Activated naive CD8-positive, alpha-beta T cell treated with anti-CD3 and anti-CD28 coated beads, Interleukin-2, amount 10 ng/mL, durations not matched to agents 7 days and 5 days (primary cell): ENCODE results near the gene ZNF423. TPM values are rescaled to one million over a fixed set of nuclear protein-coding genes. Genes with fewer than 3 reads are reported as not detected.

Experiments used
- ATAC-seq: fragments of 150-1000 bp; cut with Tn5 transposase; one replicate; pipeline ENCODE4 v1.10.0; 2021; ENCODE audit warnings: low read depth, moderate library complexity
- POLR2A ChIA-PET: fragments of 350-600 bp; sonication (Branson Sonifier 250); formaldehyde crosslinking; loops from one replicate; lab custom pipeline; 2021; ENCODE audit warnings: antibody characterized with exemption; lab: Charles Lee
- DNase-seq: peaks from one replicate; pipeline ENCODE4 v3.0.0; 2021
- H3K27ac Mint-ChIP-seq: one replicate; pipeline ENCODE4 v1.8.0; 2022; ENCODE audit warnings: mild to moderate bottlenecking, mixed read lengths
- H3K27me3 Mint-ChIP-seq: one replicate; pipeline ENCODE4 v1.8.0; 2022; ENCODE audit warnings: mild to moderate bottlenecking, moderate library complexity, mixed read lengths
- H3K36me3 Mint-ChIP-seq: one replicate; pipeline ENCODE4 v1.8.0; 2021; ENCODE audit warnings: mild to moderate bottlenecking, mixed read lengths
- H3K4me1 Mint-ChIP-seq: one replicate; pipeline ENCODE4 v1.8.0; 2021; ENCODE audit warnings: mixed read lengths
- H3K4me3 Mint-ChIP-seq: one replicate; pipeline ENCODE4 v1.8.0; 2022; ENCODE audit warnings: mild to moderate bottlenecking, moderate library complexity, mixed read lengths
- H3K9me3 Mint-ChIP-seq: one replicate; pipeline ENCODE4 v1.8.0; 2021; ENCODE audit warnings: mixed read lengths
- total RNA-seq, 2 experiments: library from RNA; stranded (reverse); gene quantifications; one replicate each; pipeline ENCODE4 v1.2.3, GENCODE V29; 2021

Gene ZNF423
- total RNA-seq, 2 experiments from 2014 or later, result 0.06 TPM; not detected in 1

GRCh38 chr16:49531425-49531824 is 324.5 kb downstream of the ZNF423 start:
- Mint-ChIP-seq H3K27me3 (no peaks in the 10 kb centered on the region), H3K36me3 (no peaks in the 10 kb centered on the region), H3K4me3 (no peak overlapping the region), H3K9me3 (no peaks in the 10 kb centered on the region), H3K4me1 (peaks cover 8% of the 10 kb centered on the region), H3K27ac (no peak overlapping the region)
- ATAC-seq (no peak), DNase-seq (no peak)
- POLR2A ChIA-PET, result no interaction called here

GRCh38 chr16:49530427-49530970 is 325.4 kb downstream of the ZNF423 start:
- POLR2A ChIA-PET, result no interaction called here
- Mint-ChIP-seq H3K27me3 (no peaks in the 10 kb centered on the region), H3K4me1 (peaks cover 8% of the 10 kb centered on the region), H3K27ac (no peak overlapping the region), H3K4me3 (no peak overlapping the region), H3K9me3 (no peaks in the 10 kb centered on the region), H3K36me3 (no peaks in the 10 kb centered on the region)
- DNase-seq (no peak), ATAC-seq (no peak)

DNA sequence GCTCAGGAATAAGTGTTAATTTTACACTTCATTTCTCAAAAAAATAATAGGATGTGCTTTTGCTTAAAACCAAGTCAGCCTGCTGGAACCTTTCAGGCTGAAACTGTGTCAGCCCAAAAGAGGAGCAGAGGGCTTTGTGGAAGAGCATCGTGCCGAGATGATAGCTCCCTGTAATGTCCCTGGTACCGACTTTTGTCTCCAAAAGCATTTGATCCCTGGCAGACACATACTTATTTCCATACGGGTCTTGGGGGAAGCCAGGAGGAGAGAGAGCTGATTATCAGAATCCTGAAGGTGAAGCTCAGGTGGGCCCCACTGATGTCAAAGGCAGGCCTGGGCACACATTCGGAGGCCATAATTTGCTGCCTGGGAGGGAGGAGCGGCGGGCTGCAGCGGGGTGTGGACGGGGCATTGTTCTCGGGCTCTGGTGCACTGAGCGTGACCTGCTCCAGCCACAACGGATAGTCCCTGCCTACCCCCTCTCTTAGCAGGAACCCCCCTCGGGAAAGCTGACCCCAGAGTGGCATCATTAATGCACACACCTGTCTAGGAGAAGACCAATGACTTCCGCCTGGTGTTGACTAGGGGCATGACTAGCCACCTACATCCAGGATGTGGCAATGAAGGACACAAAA is 326.4 kb downstream of the ZNF423 start:
- no peak overlapping the region for H3K4me3 Mint-ChIP-seq
- no peak for DNase-seq
- H3K36me3 Mint-ChIP-seq, result no peaks in the 10 kb centered on the region
- POLR2A ChIA-PET, result interaction anchor here (0.7 kb wide), 1 partner anchor 15 kb away, joined by 3 read pairs; no protein-coding TSS in a partner anchor
- no peak for ATAC-seq
- H3K27me3 Mint-ChIP-seq, result no peaks in the 10 kb centered on the region
- H3K27ac Mint-ChIP-seq, result no peak overlapping the region
- H3K9me3 Mint-ChIP-seq, result no peaks in the 10 kb centered on the region
- peaks cover 8% of the 10 kb centered on the region for H3K4me1 Mint-ChIP-seq

GRCh38 chr16:49528866-49529288 is 327.0 kb downstream of the ZNF423 start:
- Mint-ChIP-seq H3K4me1 (peaks cover 8% of the 10 kb centered on the region), H3K27ac (peak overlapping the region; percentile 82), H3K36me3 (no peaks in the 10 kb centered on the region), H3K9me3 (no peaks in the 10 kb centered on the region), H3K4me3 (peak overlapping the region; percentile 84), H3K27me3 (no peaks in the 10 kb centered on the region)
- no peak for ATAC-seq
- no peak for DNase-seq
- POLR2A ChIA-PET, result no interaction called here

GRCh38 chr16:49528060-49528865 is 327.6 kb downstream of the ZNF423 start:
- Mint-ChIP-seq H3K27ac (peak overlapping the region; percentile 82), H3K4me3 (peak overlapping the region; percentile 84), H3K36me3 (no peaks in the 10 kb centered on the region), H3K4me1 (peaks cover 10% of the 10 kb centered on the region), H3K27me3 (no peaks in the 10 kb centered on the region), H3K9me3 (no peaks in the 10 kb centered on the region)
- POLR2A ChIA-PET, result no interaction called here
- DNase-seq, result peak; percentile 45
- ATAC-seq, result peak; percentile 48

- POLR2A ChIA-PET, result no interaction called here
- Mint-ChIP-seq H3K4me1 (peaks cover 10% of the 10 kb centered on the region), H3K36me3 (no peaks in the 10 kb centered on the region), H3K4me3 (peak overlapping the region; percentile 84), H3K27ac (peak overlapping the region; percentile 82), H3K9me3 (no peaks in the 10 kb centered on the region), H3K27me3 (no peaks in the 10 kb centered on the region)
- DNase-seq (no peak), ATAC-seq (no peak)
Measured at GRCh38 chr16:49527611-49528010, 328.3 kb downstream of the ZNF423 start.

- no peak for ATAC-seq
- POLR2A ChIA-PET, result no interaction called here
- H3K27ac Mint-ChIP-seq, result no peak overlapping the region
- H3K36me3 Mint-ChIP-seq, result no peaks in the 10 kb centered on the region
- no peaks in the 10 kb centered on the region for H3K9me3 Mint-ChIP-seq
- H3K4me1 Mint-ChIP-seq, result peaks cover 10% of the 10 kb centered on the region
- DNase-seq, result no peak
- H3K4me3 Mint-ChIP-seq, result no peak overlapping the region
- H3K27me3 Mint-ChIP-seq, result no peaks in the 10 kb centered on the region
Measured at GRCh38 chr16:49526860-49527365, 329.0 kb downstream of the ZNF423 start.

DNA sequence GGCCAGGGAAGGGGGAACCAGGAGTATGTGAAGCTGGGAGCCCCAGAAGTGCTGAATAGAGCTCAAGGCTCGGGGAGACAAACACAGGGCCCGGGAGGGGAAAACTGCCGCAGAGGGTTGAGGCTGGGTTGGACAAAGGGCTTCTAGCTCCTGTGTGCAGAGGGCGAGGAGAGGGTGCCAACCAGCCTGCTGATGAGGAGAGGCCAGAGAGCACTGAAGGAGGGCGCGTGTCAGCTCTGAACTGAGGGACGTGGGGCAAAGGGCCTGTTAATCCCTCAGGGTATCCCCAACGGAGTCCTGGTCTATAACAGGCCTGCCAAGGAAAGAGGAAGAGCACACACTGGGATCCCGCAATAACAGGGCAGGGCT is 331.0 kb downstream of the ZNF423 start:
- no peaks in the 10 kb centered on the region for H3K27me3 Mint-ChIP-seq
- DNase-seq, result no peak
- H3K27ac Mint-ChIP-seq, result no peak overlapping the region
- POLR2A ChIA-PET, result no interaction called here
- H3K36me3 Mint-ChIP-seq, result no peaks in the 10 kb centered on the region
- H3K4me1 Mint-ChIP-seq, result peaks cover 10% of the 10 kb centered on the region
- H3K4me3 Mint-ChIP-seq, result no peak overlapping the region
- no peaks in the 10 kb centered on the region for H3K9me3 Mint-ChIP-seq
- no peak for ATAC-seq

DNA sequence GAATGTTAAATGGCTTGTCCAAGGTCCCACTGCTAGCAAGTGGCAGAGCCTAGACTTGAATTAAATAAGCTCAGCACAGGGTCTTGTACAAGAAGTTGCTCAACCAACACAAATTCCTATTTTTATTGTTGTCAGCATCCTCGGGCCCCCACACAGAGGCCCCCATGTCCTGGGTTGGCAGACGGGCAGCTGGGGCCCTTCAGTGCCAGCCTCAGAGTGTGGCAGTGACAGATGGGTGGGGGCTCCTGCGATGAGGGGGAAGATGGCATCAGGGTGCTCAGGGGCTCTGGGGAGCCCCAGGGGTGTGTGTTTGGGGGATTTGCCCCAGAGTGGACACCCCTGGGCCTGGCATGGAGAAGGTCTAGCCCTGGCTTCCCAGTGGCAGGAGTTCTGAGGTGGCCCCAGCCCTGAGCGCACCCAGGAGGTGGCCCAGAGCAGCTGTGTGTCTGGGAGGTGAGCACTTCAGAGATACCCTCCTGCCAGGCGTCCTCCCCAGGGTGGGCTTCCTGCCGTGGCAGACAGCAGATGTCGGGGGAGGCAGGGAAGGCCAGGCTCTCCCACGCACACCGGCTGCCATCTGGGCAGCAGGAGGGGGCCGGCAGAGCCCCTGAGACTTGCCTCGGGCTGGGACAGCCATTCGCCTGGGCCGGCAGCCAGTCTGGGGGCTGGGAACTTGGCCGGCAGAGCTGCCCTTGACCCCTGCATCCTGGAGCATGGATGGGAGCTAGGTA is 331.5 kb downstream of the ZNF423 start:
- no peaks in the 10 kb centered on the region for H3K27me3 Mint-ChIP-seq
- DNase-seq (no peak), ATAC-seq (no peak)
- POLR2A ChIA-PET, result no interaction called here
- no peaks in the 10 kb centered on the region for H3K9me3 Mint-ChIP-seq
- no peak overlapping the region for H3K4me3 Mint-ChIP-seq
- H3K4me1 Mint-ChIP-seq, result peaks cover 10% of the 10 kb centered on the region
- H3K36me3 Mint-ChIP-seq, result no peaks in the 10 kb centered on the region
- no peak overlapping the region for H3K27ac Mint-ChIP-seq

GRCh38 chr16:49523435-49524159 is 332.3 kb downstream of the ZNF423 start:
- no peaks in the 10 kb centered on the region for H3K27me3 Mint-ChIP-seq
- H3K27ac Mint-ChIP-seq, result no peak overlapping the region
- DNase-seq (no peak), ATAC-seq (peak; percentile 55)
- peaks cover 10% of the 10 kb centered on the region for H3K4me1 Mint-ChIP-seq
- H3K4me3 Mint-ChIP-seq, result no peak overlapping the region
- POLR2A ChIA-PET, result no interaction called here
- H3K36me3 Mint-ChIP-seq, result no peaks in the 10 kb centered on the region
- no peaks in the 10 kb centered on the region for H3K9me3 Mint-ChIP-seq

DNA sequence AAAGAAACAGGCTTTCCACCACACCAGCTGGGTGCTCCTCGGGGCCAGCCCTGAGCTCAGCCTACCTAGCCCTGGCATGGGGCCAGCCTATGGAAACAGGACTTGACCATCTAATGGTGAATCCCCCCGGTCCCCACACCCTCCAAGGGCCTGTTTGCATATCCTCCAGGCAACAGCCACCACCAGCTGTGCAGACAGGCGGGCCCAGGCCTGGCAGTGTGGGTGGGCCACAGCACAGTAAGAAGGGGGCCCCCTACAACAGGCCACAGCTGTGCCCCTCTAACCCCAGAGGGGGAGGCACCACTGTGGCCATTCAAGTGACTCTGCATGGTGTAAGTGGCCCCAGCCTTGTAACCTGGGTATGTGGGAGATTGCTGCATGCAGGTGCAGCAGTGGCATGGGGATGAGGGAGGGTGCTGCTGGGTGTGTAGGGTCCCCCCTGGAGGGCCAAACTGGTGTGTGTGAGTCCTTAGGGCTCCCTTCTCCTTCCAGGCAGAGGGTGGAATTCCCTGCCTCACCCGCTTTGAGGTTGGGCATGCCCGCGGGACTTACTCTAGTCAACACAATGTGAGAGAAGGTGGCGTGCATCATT is 334.1 kb downstream of the ZNF423 start:
- Mint-ChIP-seq H3K27me3 (no peaks in the 10 kb centered on the region), H3K4me3 (no peak overlapping the region), H3K4me1 (peaks cover 2% of the 10 kb centered on the region), H3K36me3 (no peaks in the 10 kb centered on the region), H3K27ac (no peak overlapping the region), H3K9me3 (no peaks in the 10 kb centered on the region)
- DNase-seq, result no peak
- POLR2A ChIA-PET, result no interaction called here
- ATAC-seq, result no peak

DNA sequence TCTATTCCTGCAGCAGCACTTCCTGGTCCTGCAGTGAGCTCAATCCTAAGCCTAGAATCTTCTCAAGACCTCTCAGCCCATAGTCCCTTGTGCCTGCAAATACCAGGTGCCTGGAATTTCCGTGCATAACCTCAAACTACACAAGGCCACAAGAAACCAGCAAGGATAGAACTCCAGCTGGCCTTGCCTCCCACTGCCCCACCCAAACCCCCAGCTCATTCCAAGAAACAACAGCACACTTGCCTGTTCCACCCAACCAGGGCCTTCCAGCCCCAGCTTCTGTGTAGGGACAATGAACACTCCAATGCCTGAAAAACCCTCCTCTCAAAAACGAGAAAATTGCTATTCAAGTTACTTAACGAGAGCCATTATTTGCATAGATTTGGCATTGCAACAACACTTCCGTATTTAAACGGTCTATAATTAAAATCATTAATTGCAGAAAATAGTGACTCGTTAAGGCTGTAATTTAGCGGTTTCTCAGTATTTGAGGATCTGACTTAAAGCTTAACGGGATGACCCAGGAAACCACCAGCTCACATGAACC is 335.3 kb downstream of the ZNF423 start:
- ATAC-seq (no peak), DNase-seq (no peak)
- POLR2A ChIA-PET, result no interaction called here
- Mint-ChIP-seq H3K4me1 (peaks cover 2% of the 10 kb centered on the region), H3K27ac (no peak overlapping the region), H3K9me3 (no peaks in the 10 kb centered on the region), H3K36me3 (no peaks in the 10 kb centered on the region), H3K27me3 (no peaks in the 10 kb centered on the region), H3K4me3 (no peak overlapping the region)
